ENCODE measurements around the gene PDCD10. TPM values are rescaled to one million over a fixed set of nuclear protein-coding genes. Genes with fewer than 3 reads are reported as not detected.

PDCD10 gene
- total RNA-seq, 1 donor from 2014 or later, result 79.7 TPM

DNA sequence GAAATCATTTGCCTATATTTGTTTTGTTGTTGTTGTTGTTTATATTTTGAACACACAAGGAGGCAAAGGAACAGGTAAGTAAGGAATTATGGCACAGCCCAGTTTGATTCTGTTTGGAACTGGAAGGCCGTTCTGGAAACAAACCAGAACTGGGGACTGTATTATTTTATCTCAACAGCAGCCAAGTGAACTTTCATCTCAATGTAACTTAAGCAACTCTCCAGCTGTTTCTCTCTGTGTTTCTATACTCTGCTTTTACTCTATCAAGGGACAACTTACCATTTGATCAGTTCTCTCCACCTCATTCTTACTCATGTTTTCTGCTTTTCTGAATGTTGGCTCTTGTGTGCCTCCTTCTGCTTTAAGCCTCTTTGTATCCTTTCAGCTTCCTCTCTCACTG is 65.0 kb downstream of the PDCD10 start:
- DNase-seq (ENCODE audit: low read depth), result no peak
- TF ChIP-seq, protein P1, sequence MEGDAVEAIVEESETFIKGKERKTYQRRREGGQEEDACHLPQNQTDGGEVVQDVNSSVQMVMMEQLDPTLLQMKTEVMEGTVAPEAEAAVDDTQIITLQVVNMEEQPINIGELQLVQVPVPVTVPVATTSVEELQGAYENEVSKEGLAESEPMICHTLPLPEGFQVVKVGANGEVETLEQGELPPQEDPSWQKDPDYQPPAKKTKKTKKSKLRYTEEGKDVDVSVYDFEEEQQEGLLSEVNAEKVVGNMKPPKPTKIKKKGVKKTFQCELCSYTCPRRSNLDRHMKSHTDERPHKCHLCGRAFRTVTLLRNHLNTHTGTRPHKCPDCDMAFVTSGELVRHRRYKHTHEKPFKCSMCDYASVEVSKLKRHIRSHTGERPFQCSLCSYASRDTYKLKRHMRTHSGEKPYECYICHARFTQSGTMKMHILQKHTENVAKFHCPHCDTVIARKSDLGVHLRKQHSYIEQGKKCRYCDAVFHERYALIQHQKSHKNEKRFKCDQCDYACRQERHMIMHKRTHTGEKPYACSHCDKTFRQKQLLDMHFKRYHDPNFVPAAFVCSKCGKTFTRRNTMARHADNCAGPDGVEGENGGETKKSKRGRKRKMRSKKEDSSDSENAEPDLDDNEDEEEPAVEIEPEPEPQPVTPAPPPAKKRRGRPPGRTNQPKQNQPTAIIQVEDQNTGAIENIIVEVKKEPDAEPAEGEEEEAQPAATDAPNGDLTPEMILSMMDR (conservative IDR thresholded peaks at IDR 0.05; ENCODE audit: low read depth, low read length), result no peak
- no peak overlapping the region for H3K4me3 ChIP-seq (ENCODE audit: low read depth, low read length)

DNA sequence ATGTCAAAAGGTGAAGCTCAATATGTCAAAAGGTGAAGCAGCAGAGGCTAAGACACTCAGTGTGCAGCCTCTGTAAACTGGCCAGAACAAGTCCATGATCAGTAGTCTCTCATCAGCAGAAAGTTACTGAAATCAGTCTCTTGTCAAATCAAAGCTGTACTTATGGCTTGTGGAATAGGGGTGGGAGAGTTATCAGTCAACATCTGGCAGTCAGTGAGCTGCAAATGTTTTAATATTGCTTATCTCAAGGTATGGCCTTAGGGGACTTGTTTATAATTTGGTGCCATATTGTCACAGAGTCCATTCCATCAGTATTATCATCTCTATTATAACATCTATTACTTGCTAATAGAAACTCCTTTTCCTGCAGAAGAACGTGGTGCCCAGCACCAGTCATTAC is 66.0 kb downstream of the PDCD10 start:
- no peak overlapping the region for H3K4me3 ChIP-seq (ENCODE audit: low read depth, low read length)
- DNase-seq (ENCODE audit: low read depth), result no peak
- TF ChIP-seq, protein P1 (conservative IDR thresholded peaks at IDR 0.05; ENCODE audit: low read depth, low read length), result no peak

DNA sequence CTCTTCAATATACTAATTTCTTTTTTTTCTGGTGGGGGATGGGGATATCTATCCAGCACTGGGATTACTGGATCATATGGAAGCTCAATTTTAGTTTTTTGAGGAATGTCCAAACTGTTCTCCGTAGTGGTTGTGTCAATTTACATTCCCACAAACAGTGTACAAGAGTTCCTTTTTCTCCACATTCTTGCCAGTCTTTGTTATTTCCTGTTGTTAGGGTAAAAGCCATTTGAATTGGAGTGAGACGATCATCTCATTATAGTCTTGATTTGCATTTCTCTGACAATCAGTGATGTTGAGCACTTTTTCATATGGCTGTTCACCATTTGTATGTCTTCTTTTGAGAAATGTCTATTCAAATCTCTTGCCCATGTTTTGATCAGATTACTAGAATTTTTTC is 68.1 kb downstream of the PDCD10 start:
- no peak overlapping the region for H3K4me3 ChIP-seq (ENCODE audit: low read depth, low read length)
- DNase-seq (ENCODE audit: low read depth), result no peak
- TF ChIP-seq, protein P1 (conservative IDR thresholded peaks at IDR 0.05; ENCODE audit: low read depth, low read length), result no peak

DNA sequence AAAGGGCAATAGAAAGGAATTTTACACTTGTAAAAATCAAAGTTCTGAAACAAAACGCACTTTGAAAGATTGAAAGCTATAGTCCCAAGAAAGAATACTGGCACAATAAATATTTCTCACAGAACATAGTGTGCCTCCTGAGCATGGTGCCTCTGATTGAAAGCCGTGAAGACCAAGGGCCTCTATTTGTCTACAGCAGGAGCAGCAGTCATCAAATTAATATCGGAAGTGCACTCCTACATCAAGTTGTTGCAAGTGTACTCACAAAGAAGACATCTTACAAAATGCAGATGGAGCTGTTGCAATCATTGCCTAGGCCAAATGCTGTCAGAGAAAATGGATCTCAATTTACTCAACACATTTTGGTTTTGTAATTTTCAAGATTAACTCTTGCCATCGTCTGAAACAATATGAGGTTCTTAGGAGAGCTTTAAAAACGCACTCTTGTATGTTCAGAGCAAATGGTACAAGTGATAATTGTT is 71.7 kb downstream of the PDCD10 start:
- no peak for DNase-seq (ENCODE audit: low read depth)
- no peak overlapping the region for H3K4me3 ChIP-seq (ENCODE audit: low read depth, low read length)
- TF ChIP-seq, protein P1 (conservative IDR thresholded peaks at IDR 0.05; ENCODE audit: low read depth, low read length), result no peak

DNA sequence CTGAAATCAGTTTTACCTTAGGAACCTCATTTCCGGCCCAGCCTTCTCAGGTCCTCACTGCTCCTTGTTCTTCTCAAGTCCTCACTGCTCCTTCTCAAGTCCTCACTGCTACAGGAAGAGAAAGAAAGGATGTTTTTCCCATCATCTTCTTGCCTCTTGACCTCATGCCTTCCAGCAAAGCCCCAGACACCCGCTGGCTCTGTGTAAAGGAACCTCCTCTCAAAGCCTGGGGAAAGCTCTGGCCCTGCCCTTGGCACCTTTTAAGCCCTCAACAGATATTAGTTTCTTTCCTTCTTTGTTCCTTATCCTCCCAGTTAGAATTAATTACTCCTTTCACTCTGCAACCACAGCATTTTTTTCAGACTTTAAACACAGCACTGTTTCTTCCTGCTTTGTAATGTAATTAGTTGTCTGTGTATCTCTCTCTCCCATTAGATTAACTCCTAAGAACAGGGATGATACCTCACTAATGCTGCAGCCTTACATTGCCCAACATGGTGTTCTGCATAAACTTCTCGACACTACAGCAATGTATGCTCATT is 76.9 kb downstream of the PDCD10 start:
- no peak for DNase-seq (ENCODE audit: low read depth)
- no peak overlapping the region for H3K4me3 ChIP-seq (ENCODE audit: low read depth, low read length)
- TF ChIP-seq, protein P1 (conservative IDR thresholded peaks at IDR 0.05; ENCODE audit: low read depth, low read length), result no peak

DNA sequence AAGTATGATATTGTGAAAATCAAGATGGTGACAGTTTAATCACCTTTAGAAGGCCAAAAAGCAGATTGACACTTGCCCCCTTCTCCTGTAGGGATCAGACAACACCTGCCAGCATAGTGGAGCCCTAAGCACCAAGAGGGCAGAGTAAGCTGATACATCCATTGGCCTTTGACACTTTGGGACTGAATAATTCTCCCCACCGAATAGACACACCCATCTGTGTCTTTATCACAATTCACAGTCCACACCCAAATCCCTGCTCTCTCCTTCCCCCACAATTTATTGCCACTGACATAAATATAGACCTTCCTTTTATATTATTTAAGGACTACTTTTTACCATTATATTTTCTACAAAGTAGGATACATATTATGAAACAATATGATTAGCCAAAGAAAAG is 77.9 kb downstream of the PDCD10 start:
- no peak overlapping the region for H3K4me3 ChIP-seq (ENCODE audit: low read depth, low read length)
- DNase-seq (ENCODE audit: low read depth), result no peak
- TF ChIP-seq, protein P1 (conservative IDR thresholded peaks at IDR 0.05; ENCODE audit: low read depth, low read length), result no peak

DNA sequence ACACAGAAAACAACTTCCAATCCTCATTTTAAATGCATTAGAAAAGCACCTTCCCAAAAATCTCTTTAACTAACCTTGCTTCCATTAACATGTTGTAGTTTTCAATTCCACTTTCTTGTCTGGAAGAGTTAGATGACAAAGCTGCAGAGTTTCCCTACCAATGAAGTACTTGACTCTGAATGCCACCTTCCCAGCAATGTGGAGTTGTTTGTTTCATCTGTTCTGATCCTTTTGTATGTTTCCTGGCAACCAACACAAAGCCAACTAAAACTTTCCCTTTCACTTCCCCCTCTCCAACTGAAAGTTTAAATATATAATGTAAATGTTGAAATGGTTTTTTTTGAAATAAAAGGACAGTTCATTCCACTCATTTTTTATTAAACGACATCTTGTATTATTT is 80.9 kb downstream of the PDCD10 start, which contains the start of gene WDR49:
WDR49 (minus strand) TSS at position 183 of the 400 bp plus-strand sequence. CDS start 517 bp downstream, outside the sequence.
- TF ChIP-seq, protein P1 (conservative IDR thresholded peaks at IDR 0.05; ENCODE audit: low read depth, low read length), result no peak
- DNase-seq (ENCODE audit: low read depth), result no peak
- no peak within 1 kb of the TSS for H3K4me3 ChIP-seq (ENCODE audit: low read depth, low read length)

Measured in epithelial cell of proximal tubule (primary cell).